Astrocyte of the cerebellum (primary cell): ENCODE measurements around the gene RER1.

Experiments
- DNase-seq: peaks from one replicate; pipeline ENCODE4 v3.0.0-alpha.2; 2011; ENCODE audit warnings: low read depth
- H3K4me3 ChIP-seq: 2 replicates; pipeline ENCODE4 v1.5.1; 2011; ENCODE audit warnings: mild to moderate bottlenecking, low read depth, low read length, moderate library complexity
- in situ Hi-C: cut with HindIII; loops from 2 replicates; pipeline ENCODE4 v1.10.0; 2017; ENCODE audit warnings: low sequenced_read_pairs
- TF ChIP-seq, protein P1 (sequence below): IDR thresholded peaks from 2 replicates; pipeline ENCODE4 v1.5.1; 2012; ENCODE audit warnings: low read length, low read depth, moderate library complexity, mild to moderate bottlenecking; ENCODE audit errors: missing control alignments

Gene RER1

GRCh38 chr1:2402420-2402819 is 10.8 kb downstream of the RER1 start:
- TF ChIP-seq, protein P1, sequence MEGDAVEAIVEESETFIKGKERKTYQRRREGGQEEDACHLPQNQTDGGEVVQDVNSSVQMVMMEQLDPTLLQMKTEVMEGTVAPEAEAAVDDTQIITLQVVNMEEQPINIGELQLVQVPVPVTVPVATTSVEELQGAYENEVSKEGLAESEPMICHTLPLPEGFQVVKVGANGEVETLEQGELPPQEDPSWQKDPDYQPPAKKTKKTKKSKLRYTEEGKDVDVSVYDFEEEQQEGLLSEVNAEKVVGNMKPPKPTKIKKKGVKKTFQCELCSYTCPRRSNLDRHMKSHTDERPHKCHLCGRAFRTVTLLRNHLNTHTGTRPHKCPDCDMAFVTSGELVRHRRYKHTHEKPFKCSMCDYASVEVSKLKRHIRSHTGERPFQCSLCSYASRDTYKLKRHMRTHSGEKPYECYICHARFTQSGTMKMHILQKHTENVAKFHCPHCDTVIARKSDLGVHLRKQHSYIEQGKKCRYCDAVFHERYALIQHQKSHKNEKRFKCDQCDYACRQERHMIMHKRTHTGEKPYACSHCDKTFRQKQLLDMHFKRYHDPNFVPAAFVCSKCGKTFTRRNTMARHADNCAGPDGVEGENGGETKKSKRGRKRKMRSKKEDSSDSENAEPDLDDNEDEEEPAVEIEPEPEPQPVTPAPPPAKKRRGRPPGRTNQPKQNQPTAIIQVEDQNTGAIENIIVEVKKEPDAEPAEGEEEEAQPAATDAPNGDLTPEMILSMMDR = no peak
- in situ Hi-C loops = no loop called here
- no peak for DNase-seq
- H3K4me3 ChIP-seq = no peak overlapping the region

DNA sequence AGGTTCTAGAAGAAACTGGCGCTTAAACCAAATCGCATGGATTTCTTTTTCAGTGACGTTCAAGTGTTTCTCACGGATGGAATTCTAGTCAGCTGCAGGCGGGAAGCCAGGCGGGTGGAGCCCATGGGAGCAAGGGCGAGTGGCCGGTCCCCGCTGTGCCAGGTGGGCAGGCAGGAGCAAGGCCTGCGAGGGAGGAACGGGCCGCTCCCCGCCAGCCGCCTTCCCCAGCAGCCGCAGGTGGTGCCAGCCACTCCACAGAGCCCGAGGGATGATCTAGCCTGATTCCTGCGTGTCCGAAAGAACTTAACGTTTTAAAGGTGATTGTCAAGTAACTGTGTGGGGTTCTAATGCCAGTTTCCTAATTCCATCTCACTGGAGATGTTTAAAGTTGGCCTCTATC is 11.6 kb downstream of the RER1 start:
- no peak for DNase-seq
- in situ Hi-C loops = no loop called here
- H3K4me3 ChIP-seq = no peak overlapping the region
- TF ChIP-seq, protein P1 = no peak

DNA sequence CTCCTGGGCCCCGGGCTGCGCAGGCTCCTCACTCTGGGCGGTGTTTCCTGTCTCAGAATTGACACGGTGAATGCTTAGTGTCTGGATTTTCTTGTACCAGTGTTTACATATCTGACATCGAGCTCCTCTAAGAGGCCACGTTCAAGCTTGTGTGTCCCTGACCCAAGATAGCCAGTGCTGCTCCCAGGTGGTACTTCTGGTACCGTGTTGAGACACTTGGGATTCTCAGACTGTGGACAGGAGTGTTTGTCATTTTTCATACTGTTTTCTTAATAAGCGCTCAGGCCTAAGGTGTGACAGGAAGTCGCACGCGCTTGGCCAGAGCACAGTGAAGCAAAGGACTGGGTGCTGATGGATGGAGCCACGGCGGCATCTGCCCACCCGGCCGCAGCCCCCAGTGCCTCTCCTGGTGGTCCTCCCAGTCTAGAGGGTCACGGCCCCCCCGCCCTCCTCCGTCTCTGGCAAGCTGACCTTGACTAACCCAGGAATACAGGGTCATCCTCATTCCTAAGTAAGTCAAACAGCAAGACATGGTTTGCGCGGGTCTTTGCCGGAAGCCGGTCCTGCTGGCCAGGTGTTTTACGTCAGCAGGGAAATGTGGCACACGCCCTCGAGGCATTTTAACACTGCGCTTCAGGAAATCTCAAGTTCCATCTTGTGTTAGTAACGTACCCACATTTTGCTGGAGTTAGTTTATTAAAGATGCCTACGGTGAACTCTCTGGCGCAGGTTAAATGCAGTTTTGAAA is 12.7 kb downstream of the RER1 start:
- in situ Hi-C loops = no loop called here
- H3K4me3 ChIP-seq = no peak overlapping the region
- DNase-seq = no peak
- TF ChIP-seq, protein P1 = no peak

- in situ Hi-C loops = no loop called here
- no peak overlapping the region for H3K4me3 ChIP-seq
- TF ChIP-seq, protein P1 = no peak
- DNase-seq = no peak
These were observed 13.4 kb downstream of the RER1 start for GRCh38 chr1:2404890-2405511.

DNA sequence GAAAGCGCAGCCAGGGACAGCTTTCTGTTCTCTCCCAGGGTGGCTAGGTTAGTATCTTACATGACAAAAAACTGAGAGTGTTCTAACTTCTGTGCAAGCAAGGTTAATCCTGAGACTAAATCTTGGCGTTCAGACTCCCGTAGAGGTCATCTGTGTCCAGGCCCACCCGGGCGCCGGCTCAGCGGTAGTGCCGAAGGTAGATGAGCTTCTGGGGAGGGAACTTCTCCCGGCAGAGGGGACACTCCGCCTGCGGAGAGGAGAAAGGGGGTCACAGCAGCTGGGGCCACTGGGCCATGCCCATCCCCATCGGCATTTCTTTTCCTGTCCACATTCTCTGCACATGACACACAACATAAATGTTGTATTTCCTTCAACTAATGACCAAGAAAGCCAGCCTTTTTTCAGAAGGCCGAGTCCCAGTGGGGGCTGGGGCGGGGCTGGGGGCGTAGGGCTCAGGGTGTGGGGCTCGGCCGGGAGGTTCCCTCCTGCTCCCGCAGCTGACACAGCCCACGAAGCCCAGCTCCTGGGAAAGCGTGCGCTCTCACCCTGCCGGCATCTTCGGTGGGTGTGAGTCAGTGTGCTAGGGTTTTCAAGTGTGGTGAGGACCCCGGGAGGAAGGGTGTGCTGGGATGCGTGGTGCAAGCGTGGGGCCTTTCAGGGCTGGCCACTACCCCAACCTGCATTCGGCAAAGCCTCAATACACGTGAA is 14.1 kb downstream of the RER1 start:
- in situ Hi-C loops = no loop called here
- no peak overlapping the region for H3K4me3 ChIP-seq
- DNase-seq = no peak
- TF ChIP-seq, protein P1 = no peak

DNA sequence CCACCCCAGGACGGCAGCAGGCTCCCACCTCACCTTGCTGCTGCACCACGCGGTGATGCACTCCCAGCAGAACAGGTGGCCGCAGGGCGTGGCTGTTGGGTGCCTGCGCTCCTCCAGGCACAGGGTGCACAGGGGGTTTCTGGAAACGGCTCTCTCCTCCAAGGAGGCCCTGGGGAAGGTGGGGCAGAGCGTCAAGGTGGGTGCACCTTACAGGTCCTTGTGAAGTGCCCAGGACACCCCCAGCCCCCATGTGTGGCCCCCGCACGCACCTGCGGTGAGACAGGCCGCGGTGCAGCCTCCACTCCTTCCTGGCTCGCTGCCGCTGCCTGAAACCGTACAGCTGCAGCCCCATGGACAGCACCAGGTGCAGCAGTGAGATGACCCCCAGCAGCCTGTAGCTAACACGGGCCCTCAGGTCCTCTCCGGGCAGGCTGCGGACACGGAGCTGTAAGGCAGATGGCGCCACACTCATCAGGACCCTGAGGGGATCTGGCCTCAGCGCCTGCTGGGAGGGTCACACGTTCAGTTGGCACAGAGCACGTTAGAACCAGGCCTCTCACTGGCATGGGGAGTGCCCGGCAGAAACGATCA is 14.9 kb downstream of the RER1 start:
- in situ Hi-C loops = no loop called here
- H3K4me3 ChIP-seq = no peak overlapping the region
- TF ChIP-seq, protein P1 = no peak
- no peak for DNase-seq
